Upper lobe of left lung (tissue), 4 donors: ENCODE measurements around the gene AGXT.

Experiments
- POLR2A ChIP-seq, 4 donors: fragments of 450-650 bp; IDR thresholded peaks; one replicate each; pipeline ENCODE4 v1.5.1; 2016 to 2017; ENCODE audit warnings: antibody characterized with exemption in 4 of 4, mild to moderate bottlenecking in 2 of 4
- TF ChIP-seq, protein P1 (sequence below), 6 experiments: fragments of 450-650 bp in 4 of 6; fragments of 200-600 bp in 2 of 6; sonication (generic) in 2 of 6; IDR thresholded peaks; one replicate each; pipeline ENCODE4 v1.5.1; 2016 to 2019; ENCODE audit warnings: antibody characterized with exemption in 6 of 6

DNA sequence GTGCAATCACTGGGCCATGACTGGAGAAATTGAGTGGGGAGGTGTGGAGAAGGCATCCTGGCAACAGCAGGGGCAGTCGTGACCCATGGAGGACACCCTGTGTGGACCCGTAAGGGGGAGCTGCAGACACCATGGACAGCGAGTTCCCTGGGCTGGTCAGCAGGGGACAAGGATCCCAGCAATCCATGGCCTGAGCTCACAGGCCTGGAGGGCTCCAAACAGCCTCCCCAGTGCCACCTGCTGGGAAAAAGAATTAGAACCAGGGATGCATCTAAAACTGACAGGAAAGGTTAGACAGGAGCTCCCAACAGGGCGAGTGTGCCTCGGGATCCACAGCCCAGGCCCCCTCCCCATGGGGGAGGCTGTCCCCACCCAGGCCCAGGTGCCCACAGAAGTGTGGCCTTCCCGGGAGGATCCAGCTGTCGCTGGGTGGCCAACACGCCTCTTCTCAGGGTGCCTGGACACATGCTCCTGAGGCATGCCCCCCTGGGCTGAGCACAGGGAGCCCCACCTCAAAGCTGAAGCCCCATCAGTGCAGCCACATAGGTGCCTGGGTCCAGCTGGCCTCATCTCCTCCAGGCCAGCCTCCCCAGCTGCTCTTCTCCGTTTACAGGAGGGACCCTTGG, 28.1 kb upstream of the AGXT start:
- TF ChIP-seq, protein P1, sequence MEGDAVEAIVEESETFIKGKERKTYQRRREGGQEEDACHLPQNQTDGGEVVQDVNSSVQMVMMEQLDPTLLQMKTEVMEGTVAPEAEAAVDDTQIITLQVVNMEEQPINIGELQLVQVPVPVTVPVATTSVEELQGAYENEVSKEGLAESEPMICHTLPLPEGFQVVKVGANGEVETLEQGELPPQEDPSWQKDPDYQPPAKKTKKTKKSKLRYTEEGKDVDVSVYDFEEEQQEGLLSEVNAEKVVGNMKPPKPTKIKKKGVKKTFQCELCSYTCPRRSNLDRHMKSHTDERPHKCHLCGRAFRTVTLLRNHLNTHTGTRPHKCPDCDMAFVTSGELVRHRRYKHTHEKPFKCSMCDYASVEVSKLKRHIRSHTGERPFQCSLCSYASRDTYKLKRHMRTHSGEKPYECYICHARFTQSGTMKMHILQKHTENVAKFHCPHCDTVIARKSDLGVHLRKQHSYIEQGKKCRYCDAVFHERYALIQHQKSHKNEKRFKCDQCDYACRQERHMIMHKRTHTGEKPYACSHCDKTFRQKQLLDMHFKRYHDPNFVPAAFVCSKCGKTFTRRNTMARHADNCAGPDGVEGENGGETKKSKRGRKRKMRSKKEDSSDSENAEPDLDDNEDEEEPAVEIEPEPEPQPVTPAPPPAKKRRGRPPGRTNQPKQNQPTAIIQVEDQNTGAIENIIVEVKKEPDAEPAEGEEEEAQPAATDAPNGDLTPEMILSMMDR (IDR thresholded peaks at IDR 0.05): peak in 4 of 6 experiments; percentile 29 to 66 (median 48)
- no peak for TF ChIP-seq POLR2A (IDR thresholded peaks at IDR 0.05)
